SK-N-SH treated with all-trans-retinoic acid at 6 μM for 48 hours (cell line): ENCODE measurements around the gene CASQ2.
A peak's percentile ranks its signal among the peaks of the same experiment; 100 is the strongest.

Source experiments
- ATAC-seq: fragments of 200-7000 bp; cut with Tn5 transposase; 3 replicates; pipeline ENCODE4 v1.9.1; 2020; ENCODE audit warnings: mild to moderate bottlenecking, moderate library complexity
- ARNTL ChIP-seq: fragments of 450-650 bp; formaldehyde crosslinking; IDR thresholded peaks from 2 replicates; pipeline ENCODE4 v1.5.0; 2020; ENCODE audit warnings: low read depth, mild to moderate bottlenecking, moderate library complexity, borderline replicate concordance
- BACH2 ChIP-seq: fragments of 250-450 bp; sonication (Bioruptor Pico); IDR thresholded peaks from 2 replicates; pipeline ENCODE4 v1.9.0; 2021; ENCODE audit warnings: mild to moderate bottlenecking, borderline replicate concordance
- CSDC2 ChIP-seq: fragments of 250-450 bp; sonication (Bioruptor Pico); IDR thresholded peaks from 2 replicates; pipeline ENCODE4 v1.5.0; 2020; ENCODE audit warnings: mild to moderate bottlenecking, moderate library complexity
- ESRRG ChIP-seq: fragments of 250-450 bp; sonication (Bioruptor Pico); IDR thresholded peaks from 2 replicates; pipeline ENCODE4 v1.6.1; 2021; ENCODE audit warnings: mild to moderate bottlenecking
- GLIS3 ChIP-seq: fragments of 250-450 bp; sonication (Bioruptor Pico); IDR thresholded peaks from 2 replicates; pipeline ENCODE4 v1.5.0; 2020; ENCODE audit warnings: mild to moderate bottlenecking, moderate library complexity
- ISL1 ChIP-seq: fragments of 250-450 bp; sonication (Bioruptor Pico); IDR thresholded peaks from 2 replicates; pipeline ENCODE4 v2.1.2; 2022; ENCODE audit warnings: mild to moderate bottlenecking, moderate library complexity
- OSR1 ChIP-seq: fragments of 250-450 bp; sonication (Bioruptor Pico); IDR thresholded peaks from 2 replicates; pipeline ENCODE4 v1.8.0; 2022; ENCODE audit warnings: moderate library complexity, mild to moderate bottlenecking, inconsistent platforms
- PPARA ChIP-seq: fragments of 250-450 bp; sonication (Bioruptor Pico); IDR thresholded peaks from 2 replicates; pipeline ENCODE4 v1.5.0; 2020; ENCODE audit warnings: mild to moderate bottlenecking, borderline replicate concordance
- SNAI2 ChIP-seq: fragments of 250-450 bp; sonication (Bioruptor Pico); IDR thresholded peaks from 2 replicates; pipeline ENCODE4 v1.5.0; 2020; ENCODE audit warnings: mild to moderate bottlenecking, moderate library complexity
- TOX ChIP-seq: fragments of 250-450 bp; sonication (Bioruptor Pico); IDR thresholded peaks from 2 replicates; pipeline ENCODE4 v1.8.0; 2021; ENCODE audit warnings: mild to moderate bottlenecking, moderate library complexity, borderline replicate concordance
- ZFP3 ChIP-seq: fragments of 250-450 bp; sonication (Bioruptor Pico); IDR thresholded peaks from 2 replicates; pipeline ENCODE4 v1.5.0; 2020; ENCODE audit warnings: mild to moderate bottlenecking, moderate library complexity
- ZFP30 ChIP-seq: fragments of 450-650 bp; formaldehyde crosslinking; IDR thresholded peaks from 2 replicates; pipeline ENCODE4 v1.5.0; 2022; ENCODE audit warnings: mild to moderate bottlenecking, moderate library complexity
- ZNF565 ChIP-seq: fragments of 450-650 bp; formaldehyde crosslinking; conservative IDR thresholded peaks from 2 replicates; pipeline ENCODE4 v1.5.0; 2020; ENCODE audit warnings: low read depth, mild to moderate bottlenecking, moderate library complexity
- ZNF70 ChIP-seq: fragments of 450-650 bp; formaldehyde crosslinking; IDR thresholded peaks from 2 replicates; pipeline ENCODE4 v1.5.0; 2020; ENCODE audit warnings: mild to moderate bottlenecking, moderate library complexity
- ZNF8 ChIP-seq: fragments of 450-650 bp; formaldehyde crosslinking; IDR thresholded peaks from 2 replicates; pipeline ENCODE4 v1.5.0; 2020; ENCODE audit warnings: mild to moderate bottlenecking, moderate library complexity
- TF ChIP-seq, protein P1 (sequence below): fragments of 250-450 bp; sonication (Bioruptor Pico); IDR thresholded peaks from 2 replicates; pipeline ENCODE4 v1.5.1; 2020; ENCODE audit warnings: low read depth, mild to moderate bottlenecking, moderate library complexity
- TF ChIP-seq, protein P2 (sequence below): fragments of 250-450 bp; sonication (Bioruptor Pico); IDR thresholded peaks from 2 replicates; pipeline ENCODE4 v1.8.0; 2021; ENCODE audit warnings: low read depth, mild to moderate bottlenecking, moderate library complexity, borderline replicate concordance
- TF ChIP-seq, protein P3 (sequence below): fragments of 250-450 bp; sonication (Bioruptor Pico); IDR thresholded peaks from 2 replicates; pipeline ENCODE4 v1.5.0; 2020; ENCODE audit warnings: mild to moderate bottlenecking, moderate library complexity
- TF ChIP-seq, protein P4 (sequence below): fragments of 250-450 bp; sonication (Bioruptor Pico); IDR thresholded peaks from 2 replicates; pipeline ENCODE4 v1.8.0; 2020; ENCODE audit warnings: mild to moderate bottlenecking, moderate library complexity, borderline replicate concordance
- TF ChIP-seq, protein P5 (sequence below): fragments of 250-450 bp; sonication (Bioruptor Pico); IDR thresholded peaks from 2 replicates; pipeline ENCODE4 v1.5.1; 2021; ENCODE audit warnings: mild to moderate bottlenecking, moderate library complexity

CASQ2 gene

DNA sequence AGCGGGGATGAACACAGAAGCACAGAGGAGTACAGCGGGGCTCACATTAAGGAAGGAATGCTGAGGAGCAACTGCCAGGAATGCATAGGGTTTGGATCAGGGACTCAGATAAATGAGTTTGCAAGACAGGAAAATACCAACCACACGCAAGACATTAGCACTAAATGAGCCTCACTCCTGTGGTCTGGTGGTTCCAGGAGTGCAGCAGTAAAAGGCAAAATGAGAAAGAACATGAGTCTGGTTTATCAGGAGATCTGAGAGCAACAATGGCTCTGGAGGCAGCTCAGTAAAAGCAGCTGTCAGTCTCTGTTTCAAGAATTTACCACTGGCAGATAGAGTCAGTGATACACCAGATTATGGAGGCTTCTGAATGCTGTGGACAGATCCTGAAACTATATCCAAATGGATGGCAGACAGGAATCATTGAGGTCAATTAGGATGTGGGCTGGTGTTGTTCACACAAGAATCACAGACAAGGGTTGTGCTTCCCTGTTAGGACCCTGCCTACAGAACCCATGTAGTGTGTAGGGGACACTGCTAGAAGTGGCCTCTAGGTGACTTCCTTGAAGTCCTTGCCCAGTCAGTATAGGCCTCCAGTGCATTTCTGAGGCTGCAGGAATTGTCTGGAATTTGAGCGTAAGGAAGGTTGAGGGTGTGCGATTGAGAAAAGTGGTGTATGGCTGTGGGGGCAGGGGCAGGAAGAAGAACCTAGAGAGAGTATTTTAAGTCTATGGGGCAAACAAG, 50.3 kb downstream of the CASQ2 start:
- peak; percentile 40 for ATAC-seq

DNA sequence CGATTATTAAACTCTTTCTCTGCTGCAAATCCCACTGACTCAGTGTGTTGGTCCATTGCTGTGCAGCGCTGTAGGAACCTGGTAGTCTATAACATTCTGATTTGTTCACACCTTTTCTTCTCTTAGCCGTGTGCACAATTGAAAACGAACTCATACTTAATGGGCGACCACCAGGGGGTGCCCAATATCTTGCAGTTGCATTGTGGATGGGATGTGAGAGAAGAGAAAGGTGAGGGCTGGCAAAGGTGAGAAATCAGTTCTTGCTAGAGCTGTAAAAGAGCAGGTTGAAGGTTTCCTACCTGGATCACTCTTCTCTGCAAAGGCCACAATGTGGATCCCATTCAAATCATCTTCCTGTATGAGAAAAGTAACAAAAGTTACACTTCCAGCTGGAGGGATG, 51.0 kb downstream of the CASQ2 start:
- peak; percentile 41; the same call in 2 of the 3 replicates for ATAC-seq
- TF ChIP-seq, protein P1, sequence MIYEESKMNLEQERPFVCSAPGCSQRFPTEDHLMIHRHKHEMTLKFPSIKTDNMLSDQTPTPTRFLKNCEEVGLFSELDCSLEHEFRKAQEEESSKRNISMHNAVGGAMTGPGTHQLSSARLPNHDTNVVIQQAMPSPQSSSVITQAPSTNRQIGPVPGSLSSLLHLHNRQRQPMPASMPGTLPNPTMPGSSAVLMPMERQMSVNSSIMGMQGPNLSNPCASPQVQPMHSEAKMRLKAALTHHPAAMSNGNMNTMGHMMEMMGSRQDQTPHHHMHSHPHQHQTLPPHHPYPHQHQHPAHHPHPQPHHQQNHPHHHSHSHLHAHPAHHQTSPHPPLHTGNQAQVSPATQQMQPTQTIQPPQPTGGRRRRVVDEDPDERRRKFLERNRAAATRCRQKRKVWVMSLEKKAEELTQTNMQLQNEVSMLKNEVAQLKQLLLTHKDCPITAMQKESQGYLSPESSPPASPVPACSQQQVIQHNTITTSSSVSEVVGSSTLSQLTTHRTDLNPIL (CRISPR knock-in tag) = no peak
- no peak for TF ChIP-seq ZFP3 (CRISPR knock-in tag)
- TF ChIP-seq BACH2 (CRISPR knock-in tag) = no peak
- TF ChIP-seq ZNF565 = no peak
- TF ChIP-seq, protein P2, sequence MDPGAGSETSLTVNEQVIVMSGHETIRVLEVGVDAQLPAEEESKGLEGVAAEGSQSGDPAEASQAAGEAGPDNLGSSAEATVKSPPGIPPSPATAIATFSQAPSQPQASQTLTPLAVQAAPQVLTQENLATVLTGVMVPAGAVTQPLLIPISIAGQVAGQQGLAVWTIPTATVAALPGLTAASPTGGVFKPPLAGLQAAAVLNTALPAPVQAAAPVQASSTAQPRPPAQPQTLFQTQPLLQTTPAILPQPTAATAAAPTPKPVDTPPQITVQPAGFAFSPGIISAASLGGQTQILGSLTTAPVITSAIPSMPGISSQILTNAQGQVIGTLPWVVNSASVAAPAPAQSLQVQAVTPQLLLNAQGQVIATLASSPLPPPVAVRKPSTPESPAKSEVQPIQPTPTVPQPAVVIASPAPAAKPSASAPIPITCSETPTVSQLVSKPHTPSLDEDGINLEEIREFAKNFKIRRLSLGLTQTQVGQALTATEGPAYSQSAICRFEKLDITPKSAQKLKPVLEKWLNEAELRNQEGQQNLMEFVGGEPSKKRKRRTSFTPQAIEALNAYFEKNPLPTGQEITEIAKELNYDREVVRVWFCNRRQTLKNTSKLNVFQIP (CRISPR knock-in tag) = no peak
- no peak for TF ChIP-seq ZNF70 (CRISPR knock-in tag)
- TF ChIP-seq, protein P3, sequence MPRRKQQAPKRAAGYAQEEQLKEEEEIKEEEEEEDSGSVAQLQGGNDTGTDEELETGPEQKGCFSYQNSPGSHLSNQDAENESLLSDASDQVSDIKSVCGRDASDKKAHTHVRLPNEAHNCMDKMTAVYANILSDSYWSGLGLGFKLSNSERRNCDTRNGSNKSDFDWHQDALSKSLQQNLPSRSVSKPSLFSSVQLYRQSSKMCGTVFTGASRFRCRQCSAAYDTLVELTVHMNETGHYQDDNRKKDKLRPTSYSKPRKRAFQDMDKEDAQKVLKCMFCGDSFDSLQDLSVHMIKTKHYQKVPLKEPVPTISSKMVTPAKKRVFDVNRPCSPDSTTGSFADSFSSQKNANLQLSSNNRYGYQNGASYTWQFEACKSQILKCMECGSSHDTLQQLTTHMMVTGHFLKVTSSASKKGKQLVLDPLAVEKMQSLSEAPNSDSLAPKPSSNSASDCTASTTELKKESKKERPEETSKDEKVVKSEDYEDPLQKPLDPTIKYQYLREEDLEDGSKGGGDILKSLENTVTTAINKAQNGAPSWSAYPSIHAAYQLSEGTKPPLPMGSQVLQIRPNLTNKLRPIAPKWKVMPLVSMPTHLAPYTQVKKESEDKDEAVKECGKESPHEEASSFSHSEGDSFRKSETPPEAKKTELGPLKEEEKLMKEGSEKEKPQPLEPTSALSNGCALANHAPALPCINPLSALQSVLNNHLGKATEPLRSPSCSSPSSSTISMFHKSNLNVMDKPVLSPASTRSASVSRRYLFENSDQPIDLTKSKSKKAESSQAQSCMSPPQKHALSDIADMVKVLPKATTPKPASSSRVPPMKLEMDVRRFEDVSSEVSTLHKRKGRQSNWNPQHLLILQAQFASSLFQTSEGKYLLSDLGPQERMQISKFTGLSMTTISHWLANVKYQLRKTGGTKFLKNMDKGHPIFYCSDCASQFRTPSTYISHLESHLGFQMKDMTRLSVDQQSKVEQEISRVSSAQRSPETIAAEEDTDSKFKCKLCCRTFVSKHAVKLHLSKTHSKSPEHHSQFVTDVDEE (CRISPR knock-in tag) = no peak
- no peak for TF ChIP-seq CSDC2 (CRISPR knock-in tag)
- no peak for TF ChIP-seq ARNTL (CRISPR knock-in tag)
- no peak for TF ChIP-seq ISL1 (CRISPR knock-in tag)
- no peak for TF ChIP-seq PPARA (CRISPR knock-in tag)
- no peak for TF ChIP-seq ESRRG (CRISPR knock-in tag)
- TF ChIP-seq, protein P4, sequence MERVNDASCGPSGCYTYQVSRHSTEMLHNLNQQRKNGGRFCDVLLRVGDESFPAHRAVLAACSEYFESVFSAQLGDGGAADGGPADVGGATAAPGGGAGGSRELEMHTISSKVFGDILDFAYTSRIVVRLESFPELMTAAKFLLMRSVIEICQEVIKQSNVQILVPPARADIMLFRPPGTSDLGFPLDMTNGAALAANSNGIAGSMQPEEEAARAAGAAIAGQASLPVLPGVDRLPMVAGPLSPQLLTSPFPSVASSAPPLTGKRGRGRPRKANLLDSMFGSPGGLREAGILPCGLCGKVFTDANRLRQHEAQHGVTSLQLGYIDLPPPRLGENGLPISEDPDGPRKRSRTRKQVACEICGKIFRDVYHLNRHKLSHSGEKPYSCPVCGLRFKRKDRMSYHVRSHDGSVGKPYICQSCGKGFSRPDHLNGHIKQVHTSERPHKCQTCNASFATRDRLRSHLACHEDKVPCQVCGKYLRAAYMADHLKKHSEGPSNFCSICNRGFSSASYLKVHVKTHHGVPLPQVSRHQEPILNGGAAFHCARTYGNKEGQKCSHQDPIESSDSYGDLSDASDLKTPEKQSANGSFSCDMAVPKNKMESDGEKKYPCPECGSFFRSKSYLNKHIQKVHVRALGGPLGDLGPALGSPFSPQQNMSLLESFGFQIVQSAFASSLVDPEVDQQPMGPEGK (CRISPR knock-in tag) = no peak
- TF ChIP-seq TOX = no peak
- TF ChIP-seq OSR1 = no peak
- TF ChIP-seq ZNF8 (CRISPR knock-in tag) = no peak

More for the DNA sequence above, 50.3 kb downstream of the CASQ2 start:
- TF ChIP-seq TOX = no peak
- TF ChIP-seq GLIS3 (CRISPR knock-in tag) = no peak
- no peak for TF ChIP-seq ARNTL (CRISPR knock-in tag)
- TF ChIP-seq ZNF70 (CRISPR knock-in tag) = no peak
- TF ChIP-seq, protein P3 (CRISPR knock-in tag) = no peak
- TF ChIP-seq ZFP30 = no peak
- no peak for TF ChIP-seq ZFP3 (CRISPR knock-in tag)
- TF ChIP-seq ZNF8 (CRISPR knock-in tag) = no peak
- TF ChIP-seq, protein P1 (CRISPR knock-in tag) = no peak
- no peak for TF ChIP-seq OSR1
- TF ChIP-seq ESRRG (CRISPR knock-in tag) = no peak
- TF ChIP-seq CSDC2 (CRISPR knock-in tag) = no peak
- TF ChIP-seq SNAI2 (CRISPR knock-in tag) = no peak
- TF ChIP-seq, protein P5, sequence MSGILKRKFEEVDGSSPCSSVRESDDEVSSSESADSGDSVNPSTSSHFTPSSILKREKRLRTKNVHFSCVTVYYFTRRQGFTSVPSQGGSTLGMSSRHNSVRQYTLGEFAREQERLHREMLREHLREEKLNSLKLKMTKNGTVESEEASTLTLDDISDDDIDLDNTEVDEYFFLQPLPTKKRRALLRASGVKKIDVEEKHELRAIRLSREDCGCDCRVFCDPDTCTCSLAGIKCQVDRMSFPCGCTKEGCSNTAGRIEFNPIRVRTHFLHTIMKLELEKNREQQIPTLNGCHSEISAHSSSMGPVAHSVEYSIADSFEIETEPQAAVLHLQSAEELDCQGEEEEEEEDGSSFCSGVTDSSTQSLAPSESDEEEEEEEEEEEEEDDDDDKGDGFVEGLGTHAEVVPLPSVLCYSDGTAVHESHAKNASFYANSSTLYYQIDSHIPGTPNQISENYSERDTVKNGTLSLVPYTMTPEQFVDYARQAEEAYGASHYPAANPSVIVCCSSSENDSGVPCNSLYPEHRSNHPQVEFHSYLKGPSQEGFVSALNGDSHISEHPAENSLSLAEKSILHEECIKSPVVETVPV (CRISPR knock-in tag) = no peak
- TF ChIP-seq BACH2 (CRISPR knock-in tag) = no peak
